HepG2 (cell line): ENCODE measurements around the gene POU3F1. TPM values are rescaled to one million over a fixed set of nuclear protein-coding genes. Genes with fewer than 3 reads are reported as not detected.

Source experiments
- ATAC-seq: fragments of 200-7000 bp; cut with Tn5 transposase; 3 replicates; pipeline ENCODE4 v1.9.1; 2020; ENCODE audit warnings: mild to moderate bottlenecking, moderate library complexity
- BruUV-seq: library from RNA; stranded (reverse); fragments of 400-500 nt; replicated peaks from 2 replicates; lab custom pipeline; 2021; lab: Mats Ljungman, UMichigan
- CTCF ChIA-PET: fragments of 300-600 bp; formaldehyde crosslinking; extraction: SDS; loops from one replicate; lab custom pipeline; 2021; ENCODE audit warnings: low total read pairs, inconsistent platforms, low intra/inter-chr PET ratio; lab: Yijun Ruan, JAX
- POLR2A ChIA-PET: fragments of 350-600 bp; sonication (Branson Sonifier 250); formaldehyde crosslinking; loops from one replicate; lab custom pipeline; 2020; ENCODE audit warnings: antibody characterized with exemption, inconsistent platforms; lab: Yijun Ruan, JAX
- DNase-seq: peaks from one replicate; pipeline ENCODE4 v3.0.0-alpha.2; 2015; ENCODE audit warnings: low spot score
- FAIRE-seq: peaks from 3 replicates; lab custom pipeline; 2011; peaks lifted over from hg19 to GRCh38; lab: Jason Lieb, UNC
- H2AFZ ChIP-seq: one replicate; pipeline ENCODE4 v1.6.1; 2011; ENCODE audit warnings: low read length, inconsistent platforms
- H3K27ac ChIP-seq: fragments of 300-600 bp; 3 replicates; pipeline ENCODE4 v1.8.0; 2011; ENCODE audit warnings: mixed run types, mild to moderate bottlenecking, mixed read lengths, low read length, inconsistent platforms; ENCODE audit not compliant: insufficient read depth; ENCODE audit errors: extremely low read length
- H3K27me3 ChIP-seq, 2 experiments: fragments of 200-600 bp in 1 of 2; 2 replicates in 1 of 2; 3 replicates in 1 of 2; pipeline versions ENCODE4 v1.6.0 to v1.8.0; 2011; ENCODE audit warnings: low read length in 2 of 2, mild to moderate bottlenecking in 2 of 2, moderate library complexity in 2 of 2, inconsistent platforms in 1 of 2; ENCODE audit not compliant: insufficient read depth in 2 of 2, control insufficient read depth in 1 of 2
- H3K36me3 ChIP-seq, 2 experiments: fragments of 200-600 bp in 1 of 2; replicated peaks in 1 of 2; 2 replicates in 1 of 2; 3 replicates in 1 of 2; pipeline versions ENCODE4 v1.5.1 to v1.8.0; 2011; ENCODE audit warnings: low read length in 2 of 2, inconsistent platforms in 1 of 2; ENCODE audit not compliant: insufficient read depth in 2 of 2, control insufficient read depth in 1 of 2
- H3K4me1 ChIP-seq: 2 replicates; pipeline ENCODE4 v1.5.1; 2012; ENCODE audit warnings: low read length, inconsistent platforms; ENCODE audit not compliant: insufficient read depth
- H3K4me2 ChIP-seq: 2 replicates; pipeline ENCODE4 v1.6.0; 2011; ENCODE audit warnings: low read depth, low read length, inconsistent platforms
- H3K4me3 ChIP-seq, 3 experiments: fragments of 200-600 bp in 1 of 3; sonication (generic), shearing (Covaris generic) in 1 of 3; replicated peaks in 1 of 3; 2 replicates each; pipeline ENCODE4 v1.5.1; 2011 to 2016; ENCODE audit warnings: low read length in 3 of 3, inconsistent platforms in 2 of 3, low read depth in 2 of 3, mild to moderate bottlenecking in 2 of 3, control low read depth in 1 of 3, mixed read lengths in 1 of 3; ENCODE audit not compliant: insufficient read depth in 1 of 3
- H3K79me2 ChIP-seq: one replicate; pipeline ENCODE4 v1.6.1; 2011; ENCODE audit warnings: low read length, inconsistent platforms; ENCODE audit not compliant: insufficient read depth
- H3K9ac ChIP-seq: 2 replicates; pipeline ENCODE4 v1.6.0; 2011; ENCODE audit warnings: mild to moderate bottlenecking, low read depth, low read length, inconsistent platforms; ENCODE audit not compliant: insufficient read depth
- H3K9me3 ChIP-seq: 2 replicates; pipeline ENCODE4 v1.5.1; 2012; ENCODE audit warnings: mild to moderate bottlenecking, low read length
- H4K20me1 ChIP-seq: 2 replicates; pipeline ENCODE4 v1.6.0; 2011; ENCODE audit warnings: inconsistent platforms, mild to moderate bottlenecking, low read length, moderate library complexity; ENCODE audit not compliant: insufficient read depth
- EHMT2 ChIP-seq: fragments of 200-600 bp; sonication (generic); IDR thresholded peaks from 2 replicates; pipeline ENCODE4 v1.7.0; 2017; ENCODE audit warnings: antibody characterized with exemption, low read depth, low read length, borderline replicate concordance
- NR2F1 ChIP-seq, 2 experiments: fragments of 450-650 bp in 1 of 2; formaldehyde crosslinking in 1 of 2; IDR thresholded peaks; 2 replicates each; pipeline versions ENCODE4 v1.5.0 to v1.6.1; 2016 to 2020; ENCODE audit warnings: mild to moderate bottlenecking in 1 of 2, missing compliant biosample characterization in 1 of 2, missing genetic modification reagents in 1 of 2, moderate library complexity in 1 of 2
- RBAK ChIP-seq: sonication (generic); formaldehyde crosslinking; IDR thresholded peaks from 2 replicates; pipeline ENCODE4 v1.5.1; 2020; ENCODE audit warnings: mild to moderate bottlenecking, missing genetic modification reagents
- REST ChIP-seq, 2 experiments: IDR thresholded peaks; 2 replicates each; pipeline ENCODE4 v1.6.1; 2011 to 2012; ENCODE audit warnings: low read length in 2 of 2, borderline replicate concordance in 1 of 2, low read depth in 1 of 2, mild to moderate bottlenecking in 1 of 2, moderate library complexity in 1 of 2
- SMAD1 ChIP-seq: sonication (generic); formaldehyde crosslinking; IDR thresholded peaks from 2 replicates; pipeline ENCODE4 v1.4.0; 2020; ENCODE audit warnings: missing genetic modification reagents, low read depth, mild to moderate bottlenecking, borderline replicate concordance
- ZNF180 ChIP-seq: sonication (generic); formaldehyde crosslinking; IDR thresholded peaks from 2 replicates; pipeline ENCODE4 v1.4.0; 2020; ENCODE audit warnings: low read depth, missing genetic modification reagents, borderline replicate concordance
- ZNF432 ChIP-seq: sonication (generic); formaldehyde crosslinking; IDR thresholded peaks from 2 replicates; pipeline ENCODE4 v1.5.0; 2020; ENCODE audit warnings: missing genetic modification reagents, mild to moderate bottlenecking, borderline replicate concordance
- ZNF446 ChIP-seq: sonication (generic); formaldehyde crosslinking; IDR thresholded peaks from 2 replicates; pipeline ENCODE4 v1.5.0; 2020; ENCODE audit warnings: mild to moderate bottlenecking, missing genetic modification reagents
- ZNF557 ChIP-seq: sonication (generic); formaldehyde crosslinking; IDR thresholded peaks from 2 replicates; pipeline ENCODE4 v1.4.0; 2020; ENCODE audit warnings: missing genetic modification reagents
- ZNF687 ChIP-seq: sonication (generic); formaldehyde crosslinking; IDR thresholded peaks from 2 replicates; pipeline ENCODE4 v1.5.1; 2020; ENCODE audit warnings: mild to moderate bottlenecking, missing genetic modification reagents, moderate library complexity
- ZNF703 ChIP-seq: sonication (generic); formaldehyde crosslinking; IDR thresholded peaks from 2 replicates; pipeline ENCODE4 v1.5.1; 2020; ENCODE audit warnings: missing genetic modification reagents, mild to moderate bottlenecking, moderate library complexity, borderline replicate concordance
- ZNF782 ChIP-seq: sonication (generic); formaldehyde crosslinking; IDR thresholded peaks from 2 replicates; pipeline ENCODE4 v1.4.0; 2020; ENCODE audit warnings: missing genetic modification reagents, mild to moderate bottlenecking, borderline replicate concordance
- ZZZ3 ChIP-seq: sonication (generic); formaldehyde crosslinking; IDR thresholded peaks from 2 replicates; pipeline ENCODE4 v1.4.0; 2020; ENCODE audit warnings: missing genetic modification reagents, mild to moderate bottlenecking, borderline replicate concordance
- WGBS: methylation state at CpG from one replicate; pipeline ENCODE4 v1.1.6; 2017; ENCODE audit warnings: low lambda C conversion rate; 5-methylcytosine and 5-hydroxymethylcytosine counted together
- in situ Hi-C: cut with HindIII; loops from 2 replicates; pipeline ENCODE4 v1.10.0; 2017; ENCODE audit warnings: low pct_unique_long_range_greater_than_20kb; ENCODE audit not compliant: extremely low pct_ligation_motif_present
- intact Hi-C: fragments of 100-400 bp; cut with micrococcal nuclease; formaldehyde crosslinking; loops from one replicate; pipeline ENCODE4 v1.10.0; 2022; ENCODE audit not compliant: unreplicated experiment
- polyA plus RNA-seq, 8 experiments: library from polyadenylated mRNA; depleted of rRNA in 3 of 8; stranded (reverse) in 7 of 8; unstranded in 1 of 8; fragments of >200 nt; fragmentation: Illumina TruSeq in 4 of 8; extraction: Trizol in 4 of 8; gene quantifications; 2 replicates each; pipeline versions ENCODE4 v1.2.1 to v1.2.3, GENCODE V29; 2011 to 2016; ENCODE audit warnings: low read depth in 4 of 8, missing spikeins in 1 of 8, mixed read lengths in 1 of 8; ENCODE audit not compliant: insufficient read depth in 1 of 8
- total RNA-seq, 5 experiments: library from RNA; depleted of rRNA; stranded (reverse); fragments of >200 nt; fragmentation: Illumina TruSeq; extraction: Trizol; gene quantifications; 2 replicates each; pipeline ENCODE4 v1.2.3, GENCODE V29; 2016; ENCODE audit warnings: low read depth in 1 of 5
- TF ChIP-seq, protein P1 (sequence below): sonication (generic); formaldehyde crosslinking; IDR thresholded peaks from 2 replicates; pipeline ENCODE4 v1.8.1; 2023; ENCODE audit warnings: mild to moderate bottlenecking, moderate library complexity, missing genetic modification reagents

POU3F1 gene
- total and polyA plus RNA-seq, 2 of the 13 experiments (the other 11 are each of a cell fraction or from before 2014, with no cell fraction given), result not detected

- Histone ChIP-seq H3K4me2 (peak overlapping the region; percentile 70), H3K79me2 (no peaks in the 10 kb centered on the region), H3K9ac (no peak overlapping the region), H3K4me3 (peak overlapping the region; percentile 32 to 70 (median 59); a peak in 5 of 6 replicates), H4K20me1 (0 out of 2 replicates have a peak, but pooled peaks cover 2% of the 10 kb centered on the region), H3K9me3 (no peaks in the 10 kb centered on the region), H2AFZ (no peak overlapping the region), H3K27me3 (peaks cover 8 to 55% of the 10 kb centered on the region in 2 experiments; a peak in 4 of 5 replicates), H3K36me3 (no peaks in the 10 kb centered on the region), H3K27ac (no peak overlapping the region), H3K4me1 (peaks cover 22% of the 10 kb centered on the region)
- CTCF ChIA-PET, result no interaction called here
- 8% methylated on average over 19 of the region's 34 CpGs for WGBS
- ATAC-seq (peak; percentile 57), DNase-seq (no peak), FAIRE-seq (no peak)
- intact Hi-C loops (no loop called here), in situ Hi-C loops (no loop called here)
- POLR2A ChIA-PET, result interaction anchor here (1.1 kb wide), 1 partner anchor 17 kb away, joined by 3 read pairs; no protein-coding TSS in a partner anchor
- BruUV-seq, result no TSS peak
- TF ChIP-seq EHMT2, result peak; percentile 43; the same call in 1 of the 2 replicates
- TF ChIP-seq ZNF180 (CRISPR knock-in tag), result no peak
- TF ChIP-seq ZNF782 (CRISPR knock-in tag), result no peak
- no peak for TF ChIP-seq NR2F1 (CRISPR knock-in tag; IDR thresholded peaks at IDR 0.05)
- TF ChIP-seq ZNF687 (CRISPR knock-in tag), result peak; percentile 7; the same call in 1 of the 2 replicates
- TF ChIP-seq SMAD1 (CRISPR knock-in tag), result no peak
- no peak for TF ChIP-seq ZNF446 (CRISPR knock-in tag)
- TF ChIP-seq RBAK, result no peak
- TF ChIP-seq ZNF432 (CRISPR knock-in tag), result no peak
- TF ChIP-seq, protein P1, sequence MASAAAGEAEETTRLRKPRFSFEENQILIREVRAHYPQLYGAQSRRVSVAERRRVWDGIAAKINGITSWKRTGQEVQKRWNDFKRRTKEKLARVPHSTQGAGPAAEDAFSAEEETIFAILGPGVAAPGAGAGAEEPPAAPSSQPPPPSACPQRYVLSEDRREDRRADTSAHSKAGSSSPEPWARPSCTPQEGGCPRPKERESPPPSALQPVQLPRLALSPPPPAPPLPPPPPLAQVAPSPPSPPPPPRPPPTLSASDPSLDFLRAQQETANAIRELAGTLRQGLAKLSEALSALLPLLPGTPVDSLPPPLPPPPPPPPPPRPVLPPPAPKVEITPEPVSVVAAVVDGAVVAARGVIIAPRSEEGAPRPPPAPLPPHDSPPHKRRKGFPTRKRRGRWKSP (CRISPR knock-in tag), result peak; percentile 58; the same call in 1 of the 2 replicates
- TF ChIP-seq ZNF703 (CRISPR knock-in tag), result no peak
- TF ChIP-seq ZNF557 (CRISPR knock-in tag), result 0 out of 2 replicates have a peak, but pooled peaks have one; percentile 32
- TF ChIP-seq ZZZ3 (CRISPR knock-in tag), result 0 out of 2 replicates have a peak, but pooled peaks have one; percentile 33
- peak; percentile 63 to 90 for TF ChIP-seq REST (IDR thresholded peaks at IDR 0.05; ENCODE audit: borderline replicate concordance in 1 of 2, low read depth in 1 of 2, low read length in 2 of 2)
Measured at GRCh38 chr1:38047603-38048141, 1.1 kb upstream of the POU3F1 start.
